Peyer's patch (tissue), 4 donors: Measurements from ENCODE around the gene TNPO3.

Experiments used
- POLR2A ChIP-seq, 2 donors: fragments of 450-650 bp; IDR thresholded peaks; one replicate each; pipeline ENCODE4 v1.5.1; 2017; ENCODE audit warnings: antibody characterized with exemption in 2 of 2, mild to moderate bottlenecking in 2 of 2, moderate library complexity in 2 of 2
- TF ChIP-seq, protein P1 (sequence below), 6 experiments: fragments of 450-650 bp in 4 of 6; fragments of 200-600 bp in 2 of 6; sonication (generic) in 1 of 6; IDR thresholded peaks; one replicate each; pipeline ENCODE4 v1.5.1; 2017 to 2019; ENCODE audit warnings: antibody characterized with exemption in 6 of 6, mild to moderate bottlenecking in 3 of 6, moderate library complexity in 1 of 6

DNA sequence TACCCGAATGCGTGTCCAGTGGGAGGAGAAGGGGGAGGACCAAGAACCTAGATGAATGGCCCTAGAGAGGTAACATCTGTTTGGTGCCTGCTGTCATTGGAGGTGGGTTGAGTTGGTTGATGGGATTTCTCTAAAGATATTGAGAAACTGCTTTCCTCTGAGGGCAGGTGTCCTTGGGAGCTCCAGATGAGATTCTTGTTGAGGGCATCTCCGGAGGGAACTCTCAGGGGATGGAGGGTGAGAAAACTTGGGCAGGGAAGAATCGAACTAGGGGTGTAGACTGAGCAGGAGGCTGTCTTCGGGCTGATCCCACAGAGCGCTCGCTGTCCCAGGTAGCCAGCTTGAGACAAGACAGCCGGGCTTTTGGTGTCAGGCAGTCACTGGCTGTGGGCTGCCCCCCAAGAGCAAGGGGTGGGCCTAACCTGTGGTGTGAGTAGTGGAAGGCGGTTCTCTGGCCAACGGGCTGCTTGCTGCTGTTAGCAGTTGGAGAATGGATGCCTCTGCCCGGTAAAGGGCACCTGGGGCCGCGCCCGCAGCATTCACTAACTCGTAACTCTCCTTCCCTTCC is 113.5 kb downstream of the TNPO3 start:
- TF ChIP-seq, protein P1, sequence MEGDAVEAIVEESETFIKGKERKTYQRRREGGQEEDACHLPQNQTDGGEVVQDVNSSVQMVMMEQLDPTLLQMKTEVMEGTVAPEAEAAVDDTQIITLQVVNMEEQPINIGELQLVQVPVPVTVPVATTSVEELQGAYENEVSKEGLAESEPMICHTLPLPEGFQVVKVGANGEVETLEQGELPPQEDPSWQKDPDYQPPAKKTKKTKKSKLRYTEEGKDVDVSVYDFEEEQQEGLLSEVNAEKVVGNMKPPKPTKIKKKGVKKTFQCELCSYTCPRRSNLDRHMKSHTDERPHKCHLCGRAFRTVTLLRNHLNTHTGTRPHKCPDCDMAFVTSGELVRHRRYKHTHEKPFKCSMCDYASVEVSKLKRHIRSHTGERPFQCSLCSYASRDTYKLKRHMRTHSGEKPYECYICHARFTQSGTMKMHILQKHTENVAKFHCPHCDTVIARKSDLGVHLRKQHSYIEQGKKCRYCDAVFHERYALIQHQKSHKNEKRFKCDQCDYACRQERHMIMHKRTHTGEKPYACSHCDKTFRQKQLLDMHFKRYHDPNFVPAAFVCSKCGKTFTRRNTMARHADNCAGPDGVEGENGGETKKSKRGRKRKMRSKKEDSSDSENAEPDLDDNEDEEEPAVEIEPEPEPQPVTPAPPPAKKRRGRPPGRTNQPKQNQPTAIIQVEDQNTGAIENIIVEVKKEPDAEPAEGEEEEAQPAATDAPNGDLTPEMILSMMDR (IDR thresholded peaks at IDR 0.05) = no peak
- no peak for TF ChIP-seq POLR2A (IDR thresholded peaks at IDR 0.05)
